Effector CD4-positive, alpha-beta T cell (primary cell): ENCODE measurements around the gene GAL3ST2.
"Not testable (repeated sequence)": the region's sequence is repeated elsewhere in the genome, so short reads cannot be mapped to it uniquely, and the experiment has no call there.

Experiments used
- DNase-seq: peaks from one replicate; pipeline ENCODE4 v3.0.0-alpha.2; 2020

The GAL3ST2 gene

DNA sequence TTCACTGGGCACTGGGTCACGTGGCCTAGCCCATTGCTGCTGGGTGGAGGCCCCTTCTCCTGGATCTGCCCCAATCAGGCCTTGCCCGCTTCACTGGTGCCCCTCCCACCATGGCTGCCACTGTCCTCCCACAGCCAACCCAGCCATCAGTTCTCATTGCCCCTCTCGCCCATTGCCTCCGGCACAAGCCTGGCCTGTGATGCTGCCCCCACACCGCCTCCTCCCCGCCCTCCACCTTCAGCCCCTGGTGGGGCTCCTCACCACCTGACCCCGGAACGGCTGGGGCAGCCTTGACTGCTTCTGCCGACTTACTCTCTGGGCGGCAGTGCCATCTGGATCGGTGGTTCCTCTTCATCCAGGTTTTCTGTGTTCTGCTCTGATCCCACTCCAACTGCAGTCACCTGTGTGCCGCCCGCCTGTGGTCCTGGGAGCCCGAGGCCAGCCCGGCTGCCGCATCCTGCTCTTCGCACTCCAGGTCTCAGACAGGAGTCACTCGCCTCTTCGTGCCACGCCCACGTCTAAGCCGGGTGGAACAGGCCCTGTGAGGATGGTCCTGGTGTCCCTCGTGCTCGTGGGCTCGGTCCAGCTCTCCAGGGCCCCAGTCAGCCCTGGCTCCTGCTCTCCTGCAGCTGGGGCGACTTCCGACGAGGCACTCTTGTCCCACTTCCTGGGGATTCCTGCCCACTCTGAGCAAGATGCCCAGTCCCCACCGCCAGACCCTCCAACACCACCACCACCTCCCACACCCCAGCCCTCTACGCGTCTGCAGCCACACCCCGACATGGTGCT is 28.0 kb upstream of the GAL3ST2 start:
- DNase-seq: no peak

DNA sequence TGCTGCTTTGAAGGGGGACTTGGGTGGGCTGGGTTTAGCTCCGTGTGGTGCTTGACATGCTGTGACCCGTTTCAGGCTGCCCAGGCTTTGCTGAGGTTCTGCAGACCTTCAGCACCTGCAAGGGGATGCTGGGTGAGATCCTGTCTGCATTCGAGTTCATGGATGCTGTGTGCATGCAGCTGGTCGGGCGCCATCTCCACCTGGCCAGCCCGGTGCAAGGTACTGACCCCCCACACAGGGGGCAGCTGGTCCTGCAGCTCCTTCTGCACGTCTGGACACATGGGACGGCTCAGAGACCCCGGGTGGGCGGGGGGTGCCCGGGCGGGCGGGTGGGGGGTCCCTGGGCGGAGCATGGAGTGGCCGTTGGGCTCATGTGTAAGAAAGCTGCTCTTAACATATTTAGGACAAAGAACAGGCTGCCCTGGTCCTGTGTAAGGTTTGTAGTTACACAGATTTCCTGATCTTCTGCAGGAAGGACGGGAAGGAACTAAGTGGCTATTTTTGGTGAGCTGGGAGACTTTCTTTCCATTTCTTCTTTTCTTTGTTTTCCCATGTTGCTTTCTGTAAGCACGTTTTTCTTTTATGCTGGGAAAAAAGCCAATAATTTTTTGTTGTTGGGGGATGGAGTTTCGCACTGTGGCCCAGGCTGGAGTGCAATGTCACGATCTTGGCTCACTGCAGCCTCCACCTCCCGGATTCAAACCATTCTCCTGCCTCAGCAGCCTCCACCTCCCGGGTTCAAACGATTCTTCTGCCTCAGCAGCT is 26.4 kb upstream of the GAL3ST2 start:
- DNase-seq: no peak

- DNase-seq: no peak
Measured at GRCh38 chr2:241751152-241751551, 25.5 kb upstream of the GAL3ST2 start.

DNA sequence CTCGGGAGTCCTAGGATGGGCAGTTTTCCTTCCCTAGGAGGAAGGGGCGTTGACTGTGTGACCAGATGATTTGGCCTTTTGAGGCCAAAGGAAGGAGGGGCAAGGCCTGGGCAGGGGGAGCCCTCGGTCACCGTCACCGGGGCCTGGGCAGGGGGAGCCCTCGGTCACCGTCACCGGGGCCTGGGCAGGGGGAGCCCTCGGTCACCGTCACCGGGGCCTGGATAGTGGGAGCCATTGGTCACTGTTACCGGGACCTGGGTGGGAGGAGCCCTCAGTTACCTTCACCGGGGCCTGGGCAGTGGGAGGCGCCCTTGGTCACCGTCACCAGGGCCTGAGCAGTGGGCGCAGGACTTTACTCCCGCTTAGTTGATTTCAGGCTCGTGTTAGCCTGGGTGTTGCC is 24.8 kb upstream of the GAL3ST2 start:
- no peak for DNase-seq

- no peak for DNase-seq
Measured at GRCh38 chr2:241752253-241752652, 24.4 kb upstream of the GAL3ST2 start.

DNA sequence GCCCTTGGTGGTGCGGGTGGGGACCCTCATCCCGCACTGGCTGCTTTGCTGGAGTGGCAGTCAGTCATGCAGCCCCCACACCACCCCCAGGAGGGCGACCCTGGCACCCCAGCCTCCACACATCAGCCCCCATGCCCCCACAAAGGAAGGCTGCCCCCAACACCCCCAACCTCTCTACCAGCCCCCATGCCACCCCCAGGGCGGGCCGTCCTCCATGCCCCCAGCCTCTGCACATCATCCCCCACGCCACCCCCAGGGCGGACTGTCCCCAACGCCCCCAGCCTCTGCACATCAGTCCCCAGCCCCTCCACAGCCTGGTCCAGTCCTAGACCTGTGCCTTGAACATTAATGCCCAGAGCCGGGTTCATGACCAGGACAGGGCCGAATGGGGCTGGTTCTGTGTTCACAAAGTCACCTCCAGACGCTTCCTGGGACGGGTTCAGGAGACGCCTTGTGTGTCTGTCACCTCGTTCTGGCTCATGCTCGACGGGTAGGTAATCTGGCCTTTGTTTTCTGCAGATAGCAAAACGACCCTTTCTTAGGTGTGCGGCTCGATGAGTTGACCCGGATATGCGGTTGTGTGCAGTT is 23.8 kb upstream of the GAL3ST2 start:
- no peak for DNase-seq

- DNase-seq: no peak
Measured at GRCh38 chr2:241753493-241753892, 23.1 kb upstream of the GAL3ST2 start.

DNA sequence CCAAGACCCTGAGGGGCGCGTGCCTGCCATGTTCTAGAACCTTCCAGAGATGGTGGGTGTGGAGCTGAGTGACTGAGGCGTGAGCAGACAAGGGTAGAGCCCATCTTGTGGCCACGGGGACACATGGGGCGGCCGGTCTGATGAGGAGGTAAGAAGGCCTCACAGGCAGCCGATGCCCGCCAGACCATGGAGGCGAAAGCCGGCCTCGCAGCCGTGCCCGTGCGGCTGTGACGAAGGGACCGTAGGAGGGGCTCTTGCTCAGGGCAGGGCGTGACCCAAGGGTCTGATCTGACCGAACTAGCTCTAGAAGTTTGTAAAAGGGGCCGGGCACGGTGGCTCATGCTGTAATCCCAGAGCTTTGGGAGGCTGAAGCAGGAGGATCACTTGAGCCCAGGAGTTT is 22.6 kb upstream of the GAL3ST2 start:
- no peak for DNase-seq

DNA sequence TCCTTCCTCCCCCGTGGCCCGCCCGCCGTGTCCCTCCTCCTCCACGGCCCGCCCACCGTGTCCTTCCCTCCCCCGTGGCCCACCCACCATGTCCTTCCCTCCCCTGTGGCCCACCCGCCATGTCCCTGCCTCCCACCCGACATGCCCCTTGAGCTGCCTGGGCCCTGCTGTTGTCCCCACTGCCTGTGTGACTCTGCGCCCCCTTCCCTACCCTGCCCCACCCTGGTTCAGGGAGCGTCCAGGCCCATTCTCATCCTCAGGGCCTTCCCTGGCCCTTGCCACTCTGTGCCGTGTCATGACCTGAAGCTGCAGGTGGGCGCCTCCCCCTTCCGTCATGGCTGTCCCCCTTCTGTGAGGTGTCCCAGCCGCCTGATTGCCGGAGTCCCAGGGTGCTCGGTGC is 21.5 kb upstream of the GAL3ST2 start:
- no peak for DNase-seq

- no peak for DNase-seq
Measured at GRCh38 chr2:241755777-241756176, 20.8 kb upstream of the GAL3ST2 start.

DNA sequence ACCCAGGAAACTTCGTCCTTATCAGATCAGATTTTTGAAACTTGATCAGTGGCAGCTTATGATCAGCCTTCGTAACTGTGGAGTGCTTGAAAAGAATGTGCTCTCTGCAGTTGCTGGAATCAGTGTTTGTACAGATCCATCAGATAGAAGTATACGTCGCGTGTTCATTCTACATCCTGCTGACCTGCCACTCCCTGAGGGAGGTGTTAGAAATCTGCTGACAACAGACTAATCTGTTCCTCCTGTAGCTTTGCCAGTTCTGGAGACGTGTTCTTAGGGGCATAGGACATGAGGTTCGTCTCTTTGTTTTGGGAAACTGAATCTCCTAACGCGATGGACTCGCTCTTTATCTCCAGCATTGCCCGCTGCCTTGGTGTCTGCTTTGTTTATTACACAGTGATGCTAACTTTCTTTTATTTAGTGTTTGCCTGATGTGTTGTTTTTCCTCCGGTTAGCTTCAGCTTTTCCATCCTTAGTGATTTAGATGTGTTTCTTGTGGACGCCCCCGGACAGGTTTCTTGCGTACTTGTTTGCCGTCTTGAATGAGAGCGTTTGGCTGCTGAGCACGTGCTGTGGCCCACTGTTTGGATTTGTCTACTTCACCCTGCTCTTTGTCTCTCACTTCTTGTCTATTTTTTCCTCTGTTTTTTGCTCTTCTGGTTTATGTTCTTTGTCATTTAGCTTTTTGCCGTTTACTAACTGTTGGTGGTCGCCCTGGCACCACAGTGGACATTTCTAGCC is 17.4 kb upstream of the GAL3ST2 start:
- DNase-seq: no peak

- not testable (repeated sequence) for DNase-seq
Measured at GRCh38 chr2:241759893-241760292, 16.7 kb upstream of the GAL3ST2 start.

DNA sequence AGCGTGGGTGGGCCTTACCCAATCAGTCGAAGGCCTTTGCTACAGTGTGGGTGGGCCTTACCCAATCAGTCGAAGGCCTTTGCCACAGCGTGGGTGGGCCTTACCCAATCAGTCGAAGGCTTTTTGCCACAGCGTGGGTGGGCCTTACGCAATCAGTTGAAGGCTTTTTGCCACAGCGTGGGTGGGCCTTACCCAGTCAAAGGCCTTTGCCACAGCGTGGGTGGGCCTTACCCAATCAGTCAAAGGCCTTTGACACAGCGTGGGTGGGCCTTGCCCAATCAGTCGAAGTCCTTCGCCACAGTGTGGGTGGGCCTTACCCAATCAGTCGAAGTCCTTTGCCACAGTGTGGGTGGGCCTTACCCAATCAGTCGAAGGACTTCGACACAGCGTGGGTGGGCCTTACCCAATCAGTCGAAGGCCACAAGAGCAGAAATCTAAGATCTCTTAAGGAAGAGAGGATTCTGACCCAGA is 16.3 kb upstream of the GAL3ST2 start:
- DNase-seq: no peak

DNA sequence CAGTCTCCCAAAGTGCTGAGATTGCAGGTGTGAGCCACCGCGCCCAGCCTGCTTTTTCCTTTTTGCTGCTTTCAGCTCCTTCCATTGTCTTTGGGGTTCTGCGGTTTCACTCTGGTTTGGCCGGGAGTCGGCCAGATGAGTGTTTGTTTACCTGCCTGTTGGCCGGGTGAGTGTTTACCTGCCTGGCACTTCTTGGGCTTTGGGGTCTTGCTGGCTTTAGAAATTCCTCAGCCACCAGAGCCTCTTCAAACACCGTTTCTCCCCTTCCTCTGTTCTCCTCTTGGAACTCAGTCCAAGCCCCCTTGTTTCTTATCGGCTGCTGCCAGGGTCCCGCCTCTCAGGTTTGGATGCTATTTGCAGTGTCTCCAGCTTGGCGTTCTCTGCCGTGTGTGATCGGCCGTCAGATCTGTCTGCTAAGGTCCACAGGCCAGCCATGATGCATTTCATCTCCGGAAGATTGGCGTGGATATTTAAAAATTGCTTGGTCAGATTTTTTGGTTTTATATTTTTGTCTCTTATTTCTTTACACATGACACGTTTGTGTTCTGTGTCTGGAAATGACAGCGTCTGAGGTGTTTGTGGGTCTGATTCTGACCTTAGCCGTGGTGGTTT is 14.2 kb upstream of the GAL3ST2 start:
- no peak for DNase-seq

GRCh38 chr2:241762933-241763369 is 13.7 kb upstream of the GAL3ST2 start:
- DNase-seq: peak; percentile 57

DNA sequence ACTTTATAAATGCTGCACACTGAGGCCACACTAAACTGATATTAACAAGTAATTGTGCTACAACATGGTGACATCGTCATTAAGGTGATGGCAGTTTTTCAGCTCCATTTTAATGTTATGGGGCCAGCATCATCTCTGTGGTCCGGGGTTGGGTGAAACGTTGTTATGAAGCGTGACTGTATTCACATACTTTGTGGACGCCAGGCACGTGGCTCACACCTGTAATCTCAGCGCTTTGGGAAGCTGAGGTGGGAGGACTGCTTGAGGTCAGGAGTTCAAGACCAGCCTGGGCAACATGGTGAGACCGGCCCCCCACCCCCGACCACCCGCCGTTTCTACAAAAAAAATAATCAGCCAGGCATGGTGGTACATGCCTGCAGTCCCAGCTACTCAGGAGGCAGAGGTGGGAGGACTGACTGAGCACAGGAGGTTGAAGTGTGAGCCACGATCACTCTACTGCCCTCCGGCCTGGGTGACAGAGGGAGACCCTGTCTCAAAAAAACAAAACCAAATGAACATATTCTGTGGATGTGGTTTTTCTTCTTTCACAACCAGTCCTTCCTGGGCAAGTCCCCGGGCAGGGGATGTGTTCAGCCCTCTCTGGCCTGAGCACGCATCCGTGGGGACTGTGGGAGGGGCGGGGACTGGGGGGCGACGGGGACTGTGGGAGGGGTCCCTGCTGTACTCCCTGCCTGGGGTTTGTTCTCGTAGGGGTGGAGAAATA is 12.9 kb upstream of the GAL3ST2 start:
- DNase-seq: no peak

DNA sequence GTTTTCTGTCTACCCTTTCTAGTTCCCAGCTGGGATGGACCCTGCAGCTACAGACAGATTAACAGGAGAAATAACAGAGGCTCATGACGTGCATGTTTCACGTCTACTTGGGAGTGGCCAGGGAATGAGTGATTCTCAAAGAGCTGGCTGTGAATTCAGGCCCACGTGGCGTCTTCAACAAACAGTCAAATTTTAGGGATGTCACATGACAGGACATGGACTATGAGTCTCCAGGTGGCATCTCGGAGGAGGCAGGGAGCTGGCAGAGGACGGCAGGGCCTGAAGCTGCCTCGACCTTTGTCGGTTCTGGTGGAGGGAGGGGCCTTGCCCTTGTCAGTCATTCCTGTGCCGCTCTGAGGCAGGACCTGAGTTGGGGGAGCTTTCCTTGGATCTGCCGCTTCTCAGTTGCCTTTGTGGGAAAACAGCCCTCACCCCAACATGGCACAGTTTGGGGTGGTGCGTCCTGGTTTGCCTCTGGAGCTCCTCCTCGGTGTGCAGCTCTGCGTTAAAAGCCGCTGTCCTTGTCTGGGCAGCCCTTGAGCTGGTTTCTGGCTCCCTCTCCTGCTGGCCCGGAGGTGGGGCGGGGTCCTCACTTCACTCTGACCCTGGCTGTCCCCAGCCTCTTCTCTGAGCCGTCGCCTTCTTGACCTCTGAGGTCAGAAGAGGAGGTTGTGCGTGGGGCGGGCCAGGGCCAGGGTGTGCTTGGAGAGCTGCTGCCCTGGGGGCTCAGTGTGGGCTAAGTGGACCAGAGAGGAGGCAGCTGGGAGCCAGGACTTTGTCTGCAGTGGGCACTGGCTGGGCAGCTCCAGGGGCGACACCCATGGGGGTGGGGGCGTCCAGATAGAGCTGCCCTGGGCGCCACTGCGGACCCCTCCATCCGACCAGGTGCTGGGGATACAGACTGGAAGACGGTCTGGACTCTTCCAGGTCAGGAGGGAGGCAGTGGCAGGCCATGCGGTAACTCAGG is 12.1 kb upstream of the GAL3ST2 start:
- DNase-seq: no peak

GRCh38 chr2:241767464-241768250 is 9.0 kb upstream of the GAL3ST2 start:
- DNase-seq: no peak

DNA sequence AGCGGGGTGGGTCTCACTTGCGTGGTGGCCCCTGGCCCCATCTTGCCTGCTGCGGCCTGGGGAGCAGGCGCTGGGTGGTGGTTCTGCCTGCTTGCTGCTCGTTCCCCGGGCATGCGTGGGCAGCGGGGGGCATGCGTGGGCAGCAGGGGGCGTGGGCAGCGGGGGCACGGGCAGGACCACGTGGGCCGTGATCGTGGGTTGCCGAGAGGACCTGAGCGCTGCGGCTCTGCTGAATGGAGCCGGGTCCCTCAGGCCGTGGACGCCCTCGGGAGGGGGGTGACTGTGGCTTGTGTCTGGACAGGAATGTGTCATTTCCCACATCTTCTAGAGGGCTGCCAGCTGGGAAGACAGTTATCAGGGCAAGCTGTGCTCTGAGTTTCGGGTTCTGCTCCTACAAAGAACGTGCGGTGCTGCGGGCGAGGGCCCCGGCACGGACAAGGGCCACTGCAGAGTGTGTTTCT is 8.3 kb upstream of the GAL3ST2 start:
- DNase-seq: no peak

DNA sequence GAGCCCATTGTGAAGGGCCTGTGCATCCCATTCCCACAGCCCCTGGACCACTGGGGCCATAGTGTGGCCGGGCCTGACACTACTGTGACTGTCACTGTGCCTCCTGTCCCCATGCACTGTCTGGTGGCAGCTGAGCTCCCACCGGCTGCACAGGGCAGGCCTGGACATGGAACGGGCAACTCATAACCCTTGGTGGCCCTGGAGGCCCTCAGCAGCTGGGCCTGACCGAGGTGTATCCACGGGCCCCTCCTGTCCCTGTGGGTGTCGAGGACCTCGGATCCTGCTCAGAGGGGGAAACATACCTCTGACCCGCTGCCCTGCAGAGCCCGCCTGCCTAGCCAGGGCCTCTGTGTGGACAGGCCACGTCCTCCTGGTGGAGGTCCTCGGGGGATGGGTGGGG is 7.8 kb upstream of the GAL3ST2 start:
- no peak for DNase-seq
